Adipocyte (in vitro differentiated cells): ENCODE results near the gene MARS1.

Experiments
- DNase-seq: peaks from one replicate; pipeline ENCODE4 v3.0.0-alpha.2; 2015; ENCODE audit warnings: low read depth
- H3K27me3 ChIP-seq: replicated peaks from 2 replicates; pipeline ENCODE4 v1.7.0; 2013; ENCODE audit warnings: mild to moderate bottlenecking, low read length, moderate library complexity; ENCODE audit not compliant: control insufficient read depth, insufficient read depth
- H3K36me3 ChIP-seq: 2 replicates; pipeline ENCODE4 v1.7.0; 2013; ENCODE audit warnings: low read length, mild to moderate bottlenecking, moderate library complexity; ENCODE audit not compliant: control insufficient read depth, insufficient read depth, severe bottlenecking
- H3K4me1 ChIP-seq: 2 replicates; pipeline ENCODE4 v1.7.0; 2013; ENCODE audit warnings: mild to moderate bottlenecking, low read length, moderate library complexity; ENCODE audit not compliant: control insufficient read depth, insufficient read depth
- H3K4me3 ChIP-seq: 2 replicates; pipeline ENCODE4 v1.7.0; 2013; ENCODE audit warnings: mild to moderate bottlenecking, low read length, moderate library complexity
- H3K9ac ChIP-seq: 2 replicates; pipeline ENCODE4 v1.7.0; 2013; ENCODE audit warnings: mild to moderate bottlenecking, low read length, moderate library complexity
- H3K9me3 ChIP-seq: 2 replicates; pipeline ENCODE4 v1.7.0; 2013; ENCODE audit warnings: mild to moderate bottlenecking, low read length, moderate library complexity; ENCODE audit not compliant: control insufficient read depth

The MARS1 gene

DNA sequence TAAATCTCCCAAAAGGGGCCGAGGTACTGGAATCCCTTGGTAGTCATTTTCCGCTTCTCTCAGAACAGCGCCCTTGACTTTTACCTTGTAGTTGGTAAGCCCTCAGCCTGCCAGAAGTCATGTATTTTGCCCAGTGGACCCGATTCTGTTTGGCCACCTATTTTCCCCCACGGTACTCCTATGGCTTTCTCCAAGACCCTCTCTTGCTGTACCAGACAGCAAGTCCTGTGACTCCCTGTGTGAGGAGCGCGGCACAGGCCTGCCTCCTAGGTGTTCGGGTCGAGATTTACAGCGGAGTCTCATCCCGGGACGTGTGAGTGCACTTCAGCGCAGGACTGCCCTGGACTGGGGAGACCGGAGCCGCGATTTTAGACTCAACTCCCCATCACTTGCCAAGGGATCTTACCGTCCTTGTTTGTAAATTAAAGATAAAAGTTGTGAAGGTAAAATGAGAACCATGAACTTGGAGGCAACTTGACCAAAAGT, 33.7 kb downstream of the MARS1 start:
- Histone ChIP-seq H3K36me3 (peaks cover 50% of the 10 kb centered on the region), H3K9ac (peak overlapping the region; percentile 77), H3K4me3 (peak overlapping the region; percentile 71), H3K4me1 (peaks cover 58% of the 10 kb centered on the region), H3K9me3 (no peaks in the 10 kb centered on the region), H3K27me3 (no peaks in the 10 kb centered on the region)
- DNase-seq = no peak

DNA sequence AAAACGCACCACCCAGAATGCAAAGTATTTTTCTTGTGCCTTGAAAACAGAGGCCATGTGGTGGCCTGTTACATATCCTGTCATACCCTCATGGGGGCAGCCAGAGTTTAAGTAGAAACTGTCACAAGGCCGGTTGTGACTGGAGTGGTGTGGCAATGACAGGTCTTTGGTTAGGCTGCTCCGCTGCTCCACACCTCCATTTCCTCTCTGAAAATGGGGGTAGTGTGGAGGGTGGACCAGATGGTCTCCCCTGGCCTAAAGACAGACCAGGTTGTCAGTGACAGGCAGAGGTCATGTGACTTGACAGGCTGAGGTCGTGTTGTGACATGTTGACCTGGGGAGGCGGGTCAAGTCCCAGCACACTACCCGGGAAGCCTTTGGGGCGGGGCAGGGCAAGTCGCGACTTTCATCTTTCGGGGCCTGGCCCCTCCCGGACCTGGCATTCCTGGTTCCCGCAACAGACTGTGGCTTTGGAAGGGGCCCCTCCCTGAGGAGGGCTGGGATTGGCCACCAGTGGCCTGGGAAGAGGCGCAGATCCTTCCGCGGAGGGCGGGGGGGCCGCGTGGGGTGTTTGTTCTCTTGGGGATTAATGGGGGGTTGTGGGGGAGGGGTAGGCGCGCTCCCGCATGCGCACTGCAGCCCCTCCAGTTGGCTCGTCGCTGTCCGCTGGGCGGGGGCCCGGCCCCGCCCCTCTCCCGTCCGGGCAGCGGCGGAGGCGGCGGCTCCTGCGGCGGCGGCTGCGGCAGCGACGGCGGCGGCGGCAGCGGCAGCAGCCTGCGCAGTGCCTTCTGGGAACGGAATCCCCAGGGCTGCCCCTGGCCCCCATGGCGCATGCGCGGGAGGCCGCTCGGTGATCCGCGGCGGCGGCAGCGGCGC, 34.4 kb downstream of the MARS1 start, which contains the start of gene MBD6:
Gene MBD6 (plus strand): TSS at position 814 of the 876 bp plus-strand sequence. CDS start 1,480 bp downstream, outside the sequence.
- Histone ChIP-seq H3K4me1 (peaks cover 61% of the 10 kb centered on the region), H3K9me3 (no peaks in the 10 kb centered on the region), H3K36me3 (peaks cover 50% of the 10 kb centered on the region), H3K4me3 (peak within 1 kb of the TSS; percentile 96), H3K27me3 (no peaks in the 10 kb centered on the region), H3K9ac (peak within 1 kb of the TSS; percentile 97)
- DNase-seq = peak; percentile 95

DNA sequence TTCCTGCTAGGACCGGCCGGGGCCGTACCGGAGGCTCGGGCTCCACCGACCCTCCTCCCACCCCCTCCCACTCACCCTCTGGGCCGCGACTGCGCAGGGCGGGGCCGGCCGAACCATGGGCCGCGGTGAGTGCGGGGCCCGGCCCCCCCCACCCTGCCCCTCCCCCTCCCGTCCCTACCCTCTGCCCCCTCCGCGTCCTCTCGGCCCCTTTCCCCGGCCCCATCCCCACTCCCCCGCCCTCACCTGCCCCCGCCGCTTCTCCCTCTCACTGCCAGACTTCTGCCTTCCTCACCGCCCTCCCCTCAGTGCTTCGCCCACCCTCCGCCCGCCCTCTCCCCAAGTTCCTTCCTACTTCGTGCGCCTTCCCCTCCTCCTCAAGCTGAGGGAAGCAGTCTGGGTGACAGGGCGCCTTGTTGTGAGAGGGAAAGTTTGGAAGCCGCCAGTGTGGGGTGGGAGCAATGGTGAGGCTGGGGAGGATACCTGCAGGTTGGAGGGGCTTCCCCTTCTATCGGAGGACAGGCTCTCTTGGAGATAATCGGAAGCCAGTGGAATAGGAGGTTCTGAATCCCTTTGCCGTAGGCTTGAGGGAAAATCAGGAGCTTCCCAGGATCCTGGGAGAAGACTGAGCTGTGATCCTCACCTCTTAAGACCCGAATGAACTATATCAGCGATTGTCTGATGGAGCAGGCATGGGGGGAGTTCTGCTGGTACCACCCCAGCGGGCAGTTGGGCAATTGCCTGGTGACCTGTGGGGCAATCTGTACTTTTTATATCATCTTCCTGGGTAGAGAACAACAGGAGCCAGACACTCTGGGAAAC, 35.2 kb downstream of the MARS1 start:
- Histone ChIP-seq H3K4me1 (peaks cover 52% of the 10 kb centered on the region), H3K9me3 (no peaks in the 10 kb centered on the region), H3K27me3 (no peaks in the 10 kb centered on the region), H3K36me3 (peaks cover 50% of the 10 kb centered on the region), H3K9ac (peak overlapping the region; percentile 97), H3K4me3 (peak overlapping the region; percentile 96)
- DNase-seq = peak; percentile 69

DNA sequence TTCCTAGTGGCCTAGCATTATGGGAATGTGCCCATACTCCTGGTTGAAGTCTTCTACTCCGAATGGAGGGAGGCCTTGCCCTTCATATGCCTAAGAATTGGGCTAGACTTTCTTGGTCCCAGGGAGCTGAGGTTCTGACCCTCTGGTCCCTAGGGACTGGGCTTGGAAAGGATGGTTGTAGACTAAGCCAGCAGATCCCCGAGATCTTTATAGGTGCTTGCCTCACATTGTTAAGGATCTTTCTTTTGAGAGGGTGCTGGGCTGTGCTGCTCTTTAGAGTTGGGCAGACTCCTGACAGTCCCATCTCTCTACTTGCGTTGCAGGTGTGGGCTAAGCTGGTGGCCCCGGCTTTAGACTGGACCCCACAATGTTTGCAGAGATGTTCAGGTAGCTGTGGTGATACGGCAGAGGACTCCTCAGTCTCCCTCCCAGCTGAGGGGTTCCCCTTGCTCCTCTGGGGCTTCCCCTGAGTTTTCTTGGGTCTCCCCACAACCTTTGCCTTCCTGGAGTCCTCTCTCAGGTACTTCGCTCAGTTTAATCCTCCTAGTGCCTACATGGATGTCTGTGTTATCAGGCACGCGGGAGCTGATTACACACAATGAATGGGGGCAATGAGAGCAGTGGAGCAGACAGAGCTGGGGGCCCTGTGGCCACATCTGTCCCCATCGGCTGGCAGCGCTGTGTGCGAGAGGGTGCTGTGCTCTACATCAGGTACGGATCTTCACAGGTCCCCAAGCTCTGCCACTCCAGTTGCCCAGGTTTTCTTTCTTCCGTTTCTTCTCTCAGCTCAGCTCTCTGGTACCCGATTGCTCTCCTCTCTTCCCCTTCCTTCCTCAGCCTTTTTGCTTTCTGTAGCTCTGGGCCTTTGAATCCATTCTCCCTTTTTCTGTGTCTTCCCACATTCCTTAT, 36.1 kb downstream of the MARS1 start:
- DNase-seq = no peak
- Histone ChIP-seq H3K36me3 (peaks cover 51% of the 10 kb centered on the region), H3K9me3 (no peaks in the 10 kb centered on the region), H3K4me1 (peaks cover 48% of the 10 kb centered on the region), H3K27me3 (no peaks in the 10 kb centered on the region), H3K4me3 (peak overlapping the region; percentile 96), H3K9ac (peak overlapping the region; percentile 97)

DNA sequence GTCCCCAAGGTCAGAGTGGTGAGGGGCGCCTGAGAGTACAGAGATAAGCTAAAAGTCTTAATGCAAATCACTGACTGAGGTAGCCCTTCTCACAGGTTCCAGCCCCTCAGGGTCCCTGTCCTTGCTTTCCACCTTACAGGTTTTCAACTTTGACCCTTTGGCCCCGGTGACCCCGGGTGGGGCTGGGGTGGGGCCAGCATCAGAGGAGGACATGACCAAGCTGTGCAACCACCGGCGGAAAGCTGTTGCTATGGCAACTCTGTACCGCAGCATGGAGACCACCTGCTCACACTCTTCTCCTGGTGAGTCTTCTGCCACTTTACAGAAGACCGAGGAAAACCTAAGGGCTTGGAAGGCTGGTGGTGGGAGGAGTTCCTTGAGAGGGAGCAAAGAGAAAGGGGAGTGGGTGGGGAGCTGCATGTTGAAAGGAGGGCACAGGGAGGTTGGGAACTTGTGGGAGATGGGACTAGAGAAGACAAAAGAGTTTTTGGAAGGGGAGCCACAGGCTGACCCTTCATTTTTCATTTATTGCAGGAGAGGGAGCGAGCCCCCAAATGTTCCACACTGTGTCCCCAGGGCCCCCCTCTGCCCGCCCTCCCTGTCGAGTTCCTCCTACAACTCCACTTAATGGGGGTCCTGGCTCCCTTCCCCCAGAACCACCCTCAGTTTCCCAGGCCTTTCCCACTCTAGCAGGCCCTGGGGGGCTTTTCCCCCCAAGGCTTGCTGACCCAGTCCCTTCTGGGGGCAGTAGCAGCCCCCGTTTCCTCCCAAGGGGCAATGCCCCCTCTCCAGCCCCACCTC, 37.1 kb downstream of the MARS1 start:
- Histone ChIP-seq H3K4me1 (peaks cover 48% of the 10 kb centered on the region), H3K9me3 (no peaks in the 10 kb centered on the region), H3K4me3 (peak overlapping the region; percentile 96), H3K36me3 (peaks cover 56% of the 10 kb centered on the region), H3K27me3 (no peaks in the 10 kb centered on the region), H3K9ac (peak overlapping the region; percentile 97)
- no peak for DNase-seq

GRCh38 chr12:57525615-57526383, 37.9 kb downstream of the MARS1 start:
- Histone ChIP-seq H3K27me3 (no peaks in the 10 kb centered on the region), H3K36me3 (peaks cover 64% of the 10 kb centered on the region), H3K9ac (peak overlapping the region; percentile 44), H3K4me1 (peaks cover 48% of the 10 kb centered on the region), H3K9me3 (no peaks in the 10 kb centered on the region), H3K4me3 (no peak overlapping the region)
- DNase-seq = no peak

DNA sequence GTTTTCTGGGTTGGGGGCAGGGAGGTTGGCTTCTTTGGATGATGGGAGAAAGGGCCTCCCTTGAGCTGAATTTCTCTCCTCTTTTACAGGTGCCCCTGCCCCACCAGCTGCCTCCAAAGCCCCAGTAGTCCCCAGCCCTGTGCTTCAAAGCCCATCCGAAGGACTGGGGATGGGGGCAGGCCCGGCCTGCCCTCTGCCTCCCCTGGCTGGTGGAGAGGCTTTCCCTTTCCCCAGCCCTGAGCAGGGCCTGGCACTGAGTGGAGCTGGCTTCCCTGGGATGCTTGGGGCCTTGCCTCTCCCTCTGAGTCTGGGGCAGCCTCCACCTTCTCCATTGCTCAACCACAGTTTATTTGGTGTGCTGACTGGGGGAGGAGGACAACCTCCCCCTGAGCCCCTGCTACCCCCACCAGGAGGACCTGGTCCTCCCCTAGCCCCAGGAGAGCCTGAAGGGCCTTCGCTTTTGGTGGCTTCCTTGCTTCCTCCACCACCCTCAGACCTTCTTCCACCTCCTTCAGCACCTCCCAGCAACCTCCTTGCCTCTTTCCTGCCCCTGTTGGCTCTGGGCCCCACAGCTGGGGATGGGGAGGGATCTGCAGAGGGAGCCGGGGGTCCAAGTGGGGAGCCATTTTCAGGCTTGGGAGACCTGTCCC, 38.7 kb downstream of the MARS1 start:
- H3K9me3 ChIP-seq = no peaks in the 10 kb centered on the region
- DNase-seq = no peak
- no peaks in the 10 kb centered on the region for H3K27me3 ChIP-seq
- peaks cover 39% of the 10 kb centered on the region for H3K4me1 ChIP-seq
- no peak overlapping the region for H3K4me3 ChIP-seq
- peak overlapping the region; percentile 44 for H3K9ac ChIP-seq
- peaks cover 72% of the 10 kb centered on the region for H3K36me3 ChIP-seq

DNA sequence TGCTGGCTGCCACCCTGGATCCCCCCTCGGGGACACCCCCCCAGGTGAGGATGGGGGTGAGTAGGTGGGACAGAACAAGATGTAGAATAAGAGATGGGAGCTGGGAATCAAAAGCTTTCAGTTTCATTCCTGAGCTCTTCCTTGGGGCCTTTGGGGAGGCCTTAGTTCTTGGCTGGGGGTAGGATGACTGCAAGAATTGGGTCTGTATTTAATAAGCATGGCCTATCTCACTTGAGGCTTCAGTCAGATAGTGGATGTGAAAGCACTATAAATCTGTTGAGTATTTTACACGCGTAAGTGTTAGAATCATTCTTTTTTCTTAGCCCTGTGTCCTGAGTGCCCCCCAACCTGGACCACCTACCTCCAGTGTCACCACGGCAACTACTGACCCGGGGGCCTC, 39.3 kb downstream of the MARS1 start:
- Histone ChIP-seq H3K36me3 (peaks cover 78% of the 10 kb centered on the region), H3K4me1 (peaks cover 34% of the 10 kb centered on the region), H3K4me3 (no peak overlapping the region), H3K9me3 (no peaks in the 10 kb centered on the region), H3K27me3 (no peaks in the 10 kb centered on the region), H3K9ac (peak overlapping the region; percentile 30)
- DNase-seq = no peak

GRCh38 chr12:57528176-57528575, 40.3 kb downstream of the MARS1 start:
- no peaks in the 10 kb centered on the region for H3K27me3 ChIP-seq
- no peak overlapping the region for H3K9ac ChIP-seq
- no peak for DNase-seq
- H3K4me1 ChIP-seq = peaks cover 32% of the 10 kb centered on the region
- H3K9me3 ChIP-seq = no peaks in the 10 kb centered on the region
- peaks cover 88% of the 10 kb centered on the region for H3K36me3 ChIP-seq
- no peak overlapping the region for H3K4me3 ChIP-seq
